ENCODE measurements around the gene AKAP7.

AKAP7 gene

GRCh38 chr6:131258010-131258652 is 122.9 kb downstream of the AKAP7 start (continued):
- no peak for TF ChIP-seq ZNF658 (tag by site-specific recombination; IDR thresholded peaks at IDR 0.05)
- no peak for TF ChIP-seq KLF9 (tag by site-specific recombination; IDR thresholded peaks at IDR 0.05; ENCODE audit: low read depth)
- peak; percentile 56; the same call in 1 of the 2 replicates for TF ChIP-seq OSR2 (tag by site-specific recombination; IDR thresholded peaks at IDR 0.05)
- TF ChIP-seq ATF2 (tag by site-specific recombination; IDR thresholded peaks at IDR 0.05; ENCODE audit: low read depth), result no peak
- TF ChIP-seq ZNF654 (tag by site-specific recombination; IDR thresholded peaks at IDR 0.05; ENCODE audit: low read depth), result no peak
- peak; percentile 43; the same call in 1 of the 2 replicates for TF ChIP-seq BCL11B (tag by site-specific recombination; IDR thresholded peaks at IDR 0.05; ENCODE audit: low read depth)
- TF ChIP-seq ZNF146 (tag by site-specific recombination; IDR thresholded peaks at IDR 0.05), result no peak
- TF ChIP-seq ZNF530 (tag by site-specific recombination; IDR thresholded peaks at IDR 0.05; ENCODE audit: low read depth), result no peak
- no peak for TF ChIP-seq ZNF341 (tag by site-specific recombination; IDR thresholded peaks at IDR 0.05; ENCODE audit: low read depth)
- TF ChIP-seq ZNF473 (tag by site-specific recombination; IDR thresholded peaks at IDR 0.05), result no peak
- TF ChIP-seq GLIS1 (tag by site-specific recombination; IDR thresholded peaks at IDR 0.05), result peak; percentile 13; the same call in 1 of the 2 replicates
- no peak for TF ChIP-seq ZNF529 (tag by site-specific recombination; IDR thresholded peaks at IDR 0.05; ENCODE audit: insufficient replicate concordance)
- no peak for TF ChIP-seq ZSCAN4 (tag by site-specific recombination; IDR thresholded peaks at IDR 0.05)
- TF ChIP-seq ZSCAN5A (tag by site-specific recombination; IDR thresholded peaks at IDR 0.05), result no peak
- TF ChIP-seq HOXA7 (CRISPR knock-in tag; IDR thresholded peaks at IDR 0.05; ENCODE audit: borderline replicate concordance), result no peak
- peak; percentile 86 for TF ChIP-seq WT1 (tag by site-specific recombination; IDR thresholded peaks at IDR 0.05)
- no peak for TF ChIP-seq YY1 (tag by site-specific recombination; IDR thresholded peaks at IDR 0.05)
- no peak for TF ChIP-seq ZBTB21 (tag by site-specific recombination; IDR thresholded peaks at IDR 0.05)
- no peak for TF ChIP-seq IKZF3 (tag by site-specific recombination; IDR thresholded peaks at IDR 0.05)
- TF ChIP-seq ZNF274 (IDR thresholded peaks at IDR 0.05; ENCODE audit: low read length), result no peak
- no peak for TF ChIP-seq ZNF274 (tag by site-specific recombination; IDR thresholded peaks at IDR 0.05; ENCODE audit: borderline replicate concordance)
- TF ChIP-seq ZNF701 (tag by site-specific recombination; IDR thresholded peaks at IDR 0.05), result no peak
- no peak for TF ChIP-seq MZF1 (tag by site-specific recombination; IDR thresholded peaks at IDR 0.05; ENCODE audit: borderline replicate concordance)
- TF ChIP-seq OVOL3 (tag by site-specific recombination; IDR thresholded peaks at IDR 0.05), result 0 out of 2 replicates have a peak, but pooled peaks have one; percentile 11
- no peak for TF ChIP-seq SETDB1 (IDR thresholded peaks at IDR 0.05; ENCODE audit: insufficient read length, low read length)
- TF ChIP-seq INSM2 (tag by site-specific recombination; IDR thresholded peaks at IDR 0.05), result no peak
- no peak for TF ChIP-seq ZSCAN16 (tag by site-specific recombination; IDR thresholded peaks at IDR 0.05)
- TF ChIP-seq ZNF571 (tag by site-specific recombination; IDR thresholded peaks at IDR 0.05), result no peak
- TF ChIP-seq ZNF513 (tag by site-specific recombination; IDR thresholded peaks at IDR 0.05), result no peak
- peak; percentile 36; the same call in 1 of the 2 replicates for TF ChIP-seq GFI1B (tag by site-specific recombination; IDR thresholded peaks at IDR 0.05)
- no peak for TF ChIP-seq ZNF560 (tag by site-specific recombination; IDR thresholded peaks at IDR 0.05; ENCODE audit: borderline replicate concordance)
- TF ChIP-seq SP7 (tag by site-specific recombination; IDR thresholded peaks at IDR 0.05), result peak; percentile 41; the same call in 1 of the 2 replicates
- TF ChIP-seq HIC1 (tag by site-specific recombination; IDR thresholded peaks at IDR 0.05), result no peak
